Activated naive CD8-positive, alpha-beta T cell treated with anti-CD3 and anti-CD28 coated beads, Interleukin-2, amount 10 ng/mL, durations not matched to agents 7 days and 5 days (primary cell): ENCODE results near the gene EIF4E2. TPM values are rescaled to one million over a fixed set of nuclear protein-coding genes. Genes with fewer than 3 reads are reported as not detected.

ENCODE experiments used
- ATAC-seq: fragments of 150-1000 bp; cut with Tn5 transposase; one replicate; pipeline ENCODE4 v1.10.0; 2021; ENCODE audit warnings: low read depth, moderate library complexity
- POLR2A ChIA-PET: fragments of 350-600 bp; sonication (Branson Sonifier 250); formaldehyde crosslinking; loops from one replicate; lab custom pipeline; 2021; ENCODE audit warnings: antibody characterized with exemption; lab: Charles Lee
- DNase-seq: peaks from one replicate; pipeline ENCODE4 v3.0.0; 2021
- H3K27ac Mint-ChIP-seq: one replicate; pipeline ENCODE4 v1.8.0; 2022; ENCODE audit warnings: mild to moderate bottlenecking, mixed read lengths
- H3K27me3 Mint-ChIP-seq: one replicate; pipeline ENCODE4 v1.8.0; 2022; ENCODE audit warnings: mild to moderate bottlenecking, moderate library complexity, mixed read lengths
- H3K36me3 Mint-ChIP-seq: one replicate; pipeline ENCODE4 v1.8.0; 2021; ENCODE audit warnings: mild to moderate bottlenecking, mixed read lengths
- H3K4me1 Mint-ChIP-seq: one replicate; pipeline ENCODE4 v1.8.0; 2021; ENCODE audit warnings: mixed read lengths
- H3K4me3 Mint-ChIP-seq: one replicate; pipeline ENCODE4 v1.8.0; 2022; ENCODE audit warnings: mild to moderate bottlenecking, moderate library complexity, mixed read lengths
- H3K9me3 Mint-ChIP-seq: one replicate; pipeline ENCODE4 v1.8.0; 2021; ENCODE audit warnings: mixed read lengths
- total RNA-seq, 2 experiments: library from RNA; stranded (reverse); gene quantifications; one replicate each; pipeline ENCODE4 v1.2.3, GENCODE V29; 2021

Gene EIF4E2
- total RNA-seq, 2 experiments from 2014 or later = 61.0 to 65.2 TPM

GRCh38 chr2:232513353-232513752 is 37.1 kb upstream of the EIF4E2 start:
- Mint-ChIP-seq H3K4me1 (no peaks in the 10 kb centered on the region), H3K27ac (no peak overlapping the region), H3K9me3 (no peaks in the 10 kb centered on the region), H3K36me3 (no peaks in the 10 kb centered on the region), H3K27me3 (peaks cover 10% of the 10 kb centered on the region), H3K4me3 (no peak overlapping the region)
- DNase-seq (no peak), ATAC-seq (no peak)
- POLR2A ChIA-PET = no interaction called here

DNA sequence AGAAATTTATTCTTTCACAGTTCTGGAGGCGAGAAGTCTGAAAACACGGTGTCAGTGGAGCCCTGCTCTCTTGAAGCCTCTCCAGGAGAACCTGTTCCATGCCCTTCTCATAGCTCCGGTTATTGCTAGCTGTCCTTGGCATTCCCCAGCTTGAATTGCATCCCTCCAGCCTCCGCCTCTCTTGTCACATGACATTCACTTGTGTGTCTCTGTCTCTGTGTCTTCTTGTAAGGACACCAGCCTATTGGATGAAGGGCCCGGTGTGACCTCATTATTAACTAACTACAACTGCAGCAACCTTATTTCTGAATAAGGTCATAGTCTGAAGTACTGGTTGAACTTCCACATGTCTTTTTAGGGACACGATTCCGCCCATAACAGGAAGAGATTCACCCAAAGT is 34.9 kb upstream of the EIF4E2 start:
- Mint-ChIP-seq H3K4me1 (no peaks in the 10 kb centered on the region), H3K4me3 (no peak overlapping the region), H3K9me3 (no peaks in the 10 kb centered on the region), H3K36me3 (no peaks in the 10 kb centered on the region), H3K27me3 (peaks cover 13% of the 10 kb centered on the region), H3K27ac (no peak overlapping the region)
- DNase-seq = no peak
- POLR2A ChIA-PET = interaction anchor here (0.7 kb wide), 1 partner anchor 26 kb away, joined by 3 read pairs; no protein-coding TSS in a partner anchor
- no peak for ATAC-seq

GRCh38 chr2:232516551-232516950 is 33.9 kb upstream of the EIF4E2 start:
- H3K4me3 Mint-ChIP-seq = no peak overlapping the region
- no peaks in the 10 kb centered on the region for H3K9me3 Mint-ChIP-seq
- POLR2A ChIA-PET = interaction anchor here (0.7 kb wide), 1 partner anchor 25 kb away, joined by 3 read pairs; no protein-coding TSS in a partner anchor
- no peaks in the 10 kb centered on the region for H3K36me3 Mint-ChIP-seq
- H3K27ac Mint-ChIP-seq = no peak overlapping the region
- H3K4me1 Mint-ChIP-seq = peaks cover 2% of the 10 kb centered on the region
- DNase-seq (no peak), ATAC-seq (no peak)
- H3K27me3 Mint-ChIP-seq = peaks cover 19% of the 10 kb centered on the region

- H3K4me1 Mint-ChIP-seq = peaks cover 2% of the 10 kb centered on the region
- H3K27ac Mint-ChIP-seq = no peak overlapping the region
- H3K27me3 Mint-ChIP-seq = peaks cover 25% of the 10 kb centered on the region
- no peaks in the 10 kb centered on the region for H3K9me3 Mint-ChIP-seq
- H3K36me3 Mint-ChIP-seq = no peaks in the 10 kb centered on the region
- no peak overlapping the region for H3K4me3 Mint-ChIP-seq
- ATAC-seq = no peak
- DNase-seq = no peak
- POLR2A ChIA-PET = no interaction called here
Observed at GRCh38 chr2:232518844-232519243, 31.6 kb upstream of the EIF4E2 start.

GRCh38 chr2:232519581-232520438 is 30.7 kb upstream of the EIF4E2 start, which contains the start of gene PRSS56:
Gene PRSS56, plus strand, starts transcription at chr2:232520388. Its CDS starts 211 bp downstream, at chr2:232520599.
- ATAC-seq (no peak), DNase-seq (no peak)
- no peak within 1 kb of the TSS for H3K4me3 Mint-ChIP-seq
- POLR2A ChIA-PET = no interaction called here
- H3K9me3 Mint-ChIP-seq = no peaks in the 10 kb centered on the region
- H3K4me1 Mint-ChIP-seq = peaks cover 4% of the 10 kb centered on the region
- H3K27ac Mint-ChIP-seq = no peak within 1 kb of the TSS
- H3K36me3 Mint-ChIP-seq = no peaks in the 10 kb centered on the region
- H3K27me3 Mint-ChIP-seq = peaks cover 31% of the 10 kb centered on the region

DNA sequence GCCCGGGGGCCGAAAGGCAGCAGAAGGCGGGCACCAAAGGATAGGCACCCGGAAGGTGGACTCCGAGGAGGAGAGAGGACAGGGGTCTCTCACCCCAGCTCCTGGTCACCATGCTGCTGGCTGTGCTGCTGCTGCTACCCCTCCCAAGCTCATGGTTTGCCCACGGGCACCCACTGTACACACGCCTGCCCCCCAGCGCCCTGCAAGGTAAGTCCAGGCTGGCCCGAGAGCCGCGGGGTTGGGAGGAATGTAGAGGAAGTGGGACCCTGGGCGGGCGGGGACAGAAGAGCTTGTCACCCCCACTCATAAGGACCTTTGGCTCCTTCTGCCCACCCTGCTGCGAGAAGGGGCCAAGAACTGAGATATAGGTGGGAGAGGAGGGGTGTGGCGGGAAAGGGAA is 30.0 kb upstream of the EIF4E2 start:
- Mint-ChIP-seq H3K4me1 (peaks cover 4% of the 10 kb centered on the region), H3K4me3 (no peak overlapping the region), H3K27ac (no peak overlapping the region), H3K36me3 (no peaks in the 10 kb centered on the region), H3K9me3 (no peaks in the 10 kb centered on the region), H3K27me3 (peaks cover 32% of the 10 kb centered on the region)
- ATAC-seq (no peak), DNase-seq (no peak)
- POLR2A ChIA-PET = no interaction called here

DNA sequence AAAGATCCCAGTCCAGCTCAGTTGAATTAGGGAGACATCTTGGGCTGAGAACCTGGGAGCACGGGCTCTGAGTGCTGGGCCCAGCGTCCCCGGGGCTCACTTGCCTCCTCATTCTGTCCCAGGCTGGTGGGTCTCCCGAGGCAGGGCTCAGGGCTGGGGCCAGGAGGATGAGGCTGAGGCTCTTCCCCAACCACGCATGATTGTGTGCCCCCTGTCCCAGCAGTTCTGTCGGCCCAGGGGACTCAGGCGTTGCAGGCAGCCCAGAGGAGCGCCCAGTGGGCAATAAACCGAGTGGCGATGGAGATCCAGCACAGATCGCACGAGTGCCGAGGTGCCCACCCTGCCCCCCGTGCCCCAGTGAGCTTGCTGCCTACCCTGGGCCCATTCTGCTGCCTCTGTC is 29.4 kb upstream of the EIF4E2 start:
- Mint-ChIP-seq H3K4me1 (peaks cover 4% of the 10 kb centered on the region), H3K27ac (no peak overlapping the region), H3K4me3 (no peak overlapping the region), H3K36me3 (no peaks in the 10 kb centered on the region), H3K27me3 (peaks cover 31% of the 10 kb centered on the region), H3K9me3 (no peaks in the 10 kb centered on the region)
- DNase-seq (no peak), ATAC-seq (no peak)
- POLR2A ChIA-PET = no interaction called here

DNA sequence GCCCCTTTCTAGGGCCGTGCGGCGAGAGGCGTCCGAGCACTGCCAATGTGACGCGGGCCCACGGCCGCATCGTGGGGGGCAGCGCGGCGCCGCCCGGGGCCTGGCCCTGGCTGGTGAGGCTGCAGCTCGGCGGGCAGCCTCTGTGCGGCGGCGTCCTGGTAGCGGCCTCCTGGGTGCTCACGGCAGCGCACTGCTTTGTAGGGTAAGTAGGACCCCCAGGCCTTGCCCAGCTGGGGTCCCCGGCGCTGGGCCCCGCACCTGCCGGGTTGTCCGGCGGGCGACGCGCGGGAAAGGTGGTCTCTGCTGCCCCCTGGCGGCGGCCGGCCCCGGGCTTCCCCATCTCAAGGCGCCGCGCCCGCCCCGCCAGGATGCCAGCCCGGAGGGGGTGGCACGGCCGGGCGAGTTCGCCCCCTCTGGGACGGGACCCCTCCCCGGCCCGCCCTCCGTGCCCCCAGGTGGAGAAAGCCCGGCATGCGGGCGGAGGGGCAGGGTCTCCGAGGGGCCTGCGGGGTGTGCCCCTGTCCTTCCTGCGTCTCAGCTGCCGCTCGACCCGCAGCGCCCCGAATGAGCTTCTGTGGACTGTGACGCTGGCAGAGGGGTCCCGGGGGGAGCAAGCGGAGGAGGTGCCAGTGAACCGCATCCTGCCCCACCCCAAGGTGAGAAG is 28.4 kb upstream of the EIF4E2 start:
- ATAC-seq = peak; percentile 67
- Mint-ChIP-seq H3K27me3 (peaks cover 28% of the 10 kb centered on the region), H3K4me3 (no peak overlapping the region), H3K36me3 (no peaks in the 10 kb centered on the region), H3K9me3 (no peaks in the 10 kb centered on the region), H3K4me1 (peaks cover 4% of the 10 kb centered on the region), H3K27ac (no peak overlapping the region)
- DNase-seq = peak; percentile 86
- POLR2A ChIA-PET = interaction anchor here (0.6 kb wide), 1 partner anchor 49 kb away, joined by 3 read pairs; no protein-coding TSS in a partner anchor

- peaks cover 28% of the 10 kb centered on the region for H3K27me3 Mint-ChIP-seq
- ATAC-seq = no peak
- peaks cover 4% of the 10 kb centered on the region for H3K4me1 Mint-ChIP-seq
- no peaks in the 10 kb centered on the region for H3K9me3 Mint-ChIP-seq
- H3K36me3 Mint-ChIP-seq = no peaks in the 10 kb centered on the region
- no peak for DNase-seq
- POLR2A ChIA-PET = interaction anchor here (0.6 kb wide), 1 partner anchor 48 kb away, joined by 3 read pairs; no protein-coding TSS in a partner anchor
- H3K27ac Mint-ChIP-seq = no peak overlapping the region
- no peak overlapping the region for H3K4me3 Mint-ChIP-seq
Observed at GRCh38 chr2:232522623-232523401, 27.7 kb upstream of the EIF4E2 start.

GRCh38 chr2:232523402-232523681 is 27.1 kb upstream of the EIF4E2 start:
- Mint-ChIP-seq H3K9me3 (no peaks in the 10 kb centered on the region), H3K4me3 (no peak overlapping the region), H3K27ac (no peak overlapping the region), H3K4me1 (peaks cover 4% of the 10 kb centered on the region), H3K36me3 (no peaks in the 10 kb centered on the region), H3K27me3 (peaks cover 28% of the 10 kb centered on the region)
- ATAC-seq (no peak), DNase-seq (no peak)
- POLR2A ChIA-PET = no interaction called here

DNA sequence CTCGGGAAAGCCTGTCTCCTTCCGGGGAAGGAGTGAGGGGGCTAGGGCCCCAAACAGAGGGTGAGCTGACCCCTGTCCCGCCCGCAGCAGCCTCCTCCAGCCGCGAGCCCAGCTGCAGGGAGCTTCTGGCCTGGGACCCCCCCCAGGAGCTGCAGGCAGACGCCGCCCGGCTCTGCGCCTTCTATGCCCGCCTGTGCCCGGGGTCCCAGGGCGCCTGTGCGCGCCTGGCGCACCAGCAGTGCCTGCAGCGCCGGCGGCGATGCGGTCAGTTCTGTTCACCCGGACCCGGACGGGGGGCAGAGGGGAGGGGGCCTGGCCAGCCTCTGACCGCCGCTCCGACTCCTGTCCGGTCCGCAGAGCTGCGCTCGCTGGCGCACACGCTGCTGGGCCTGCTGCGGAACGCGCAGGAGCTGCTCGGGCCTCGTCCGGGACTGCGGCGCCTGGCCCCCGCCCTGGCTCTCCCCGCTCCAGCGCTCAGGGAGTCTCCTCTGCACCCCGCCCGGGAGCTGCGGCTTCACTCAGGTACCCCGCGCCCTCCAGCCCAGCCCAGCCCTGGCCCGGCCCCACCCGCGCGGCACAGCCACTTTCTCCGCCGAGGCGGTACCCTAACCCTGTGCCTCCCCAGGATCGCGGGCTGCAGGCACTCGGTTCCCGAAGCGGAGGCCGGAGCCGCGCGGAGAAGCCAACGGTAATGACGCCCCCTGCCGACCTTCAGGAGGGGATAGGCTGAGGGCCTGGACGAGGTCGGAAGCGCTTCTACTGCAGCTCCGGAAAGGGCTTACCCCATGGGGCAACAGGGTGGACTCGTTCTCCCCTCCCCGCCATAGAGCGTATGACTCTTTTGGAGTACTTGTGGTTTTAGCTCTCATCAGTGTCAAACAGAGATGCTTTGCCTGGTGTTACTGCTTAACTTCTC is 26.5 kb upstream of the EIF4E2 start:
- Mint-ChIP-seq H3K9me3 (no peaks in the 10 kb centered on the region), H3K27ac (no peak overlapping the region), H3K27me3 (peaks cover 32% of the 10 kb centered on the region), H3K4me1 (peaks cover 8% of the 10 kb centered on the region), H3K4me3 (no peak overlapping the region), H3K36me3 (no peaks in the 10 kb centered on the region)
- POLR2A ChIA-PET = no interaction called here
- DNase-seq (peak; percentile 55), ATAC-seq (peak; percentile 28)

DNA sequence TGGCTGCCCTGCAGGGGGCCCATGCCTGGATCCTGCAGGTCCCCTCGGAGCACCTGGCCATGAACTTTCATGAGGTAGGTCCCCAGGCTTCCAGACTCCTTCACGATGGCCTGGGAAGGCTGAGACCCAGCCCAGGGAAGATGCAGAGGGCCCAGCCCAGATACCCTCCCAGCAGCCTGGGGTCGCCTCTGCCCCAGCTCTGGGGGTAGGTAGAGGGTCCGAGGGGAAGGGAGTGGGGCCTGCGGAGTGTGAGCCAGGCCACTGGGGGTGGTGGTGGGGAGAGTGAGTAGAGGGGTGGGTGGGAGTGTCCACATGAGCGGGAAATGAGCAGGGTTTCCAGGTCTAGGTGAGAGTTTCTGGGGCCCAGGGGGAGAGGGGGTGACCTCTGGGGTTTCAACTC is 25.7 kb upstream of the EIF4E2 start:
- Mint-ChIP-seq H3K27ac (no peak overlapping the region), H3K9me3 (no peaks in the 10 kb centered on the region), H3K4me1 (peaks cover 12% of the 10 kb centered on the region), H3K4me3 (no peak overlapping the region), H3K36me3 (no peaks in the 10 kb centered on the region), H3K27me3 (peaks cover 32% of the 10 kb centered on the region)
- POLR2A ChIA-PET = no interaction called here
- DNase-seq (no peak), ATAC-seq (no peak)
